HepG2 (cell line): ENCODE results near the gene RRP9. TPM values are rescaled to one million over a fixed set of nuclear protein-coding genes. Genes with fewer than 3 reads are reported as not detected.

Experiments
- ARID4A ChIP-seq: sonication (generic); formaldehyde crosslinking; IDR thresholded peaks from 2 replicates; pipeline ENCODE4 v1.5.0; 2020; ENCODE audit warnings: mild to moderate bottlenecking, missing genetic modification reagents, borderline replicate concordance
- ARNT2 ChIP-seq: sonication (generic); formaldehyde crosslinking; IDR thresholded peaks from 2 replicates; pipeline ENCODE4 v1.8.0; 2022; ENCODE audit warnings: mild to moderate bottlenecking, low read depth, missing genetic modification reagents, moderate library complexity
- FOXA1 ChIP-seq, 2 experiments: fragments of 450-650 bp in 1 of 2; sonication (generic) in 1 of 2; formaldehyde crosslinking in 1 of 2; IDR thresholded peaks; 2 replicates each; pipeline versions ENCODE4 v1.4.0 to v1.6.1; 2016 to 2020; ENCODE audit warnings: missing genetic modification reagents in 1 of 2
- HMGXB3 ChIP-seq: sonication (generic); formaldehyde crosslinking; IDR thresholded peaks from 2 replicates; pipeline ENCODE4 v1.4.0; 2020; ENCODE audit warnings: missing genetic modification reagents, borderline replicate concordance
- LCORL ChIP-seq, 2 experiments: fragments of 450-650 bp in 1 of 2; sonication (generic) in 1 of 2; formaldehyde crosslinking in 1 of 2; IDR thresholded peaks; 2 replicates each; pipeline versions ENCODE4 v1.5.0 to v1.6.1; 2017 to 2020; ENCODE audit warnings: antibody characterized with exemption in 1 of 2, missing genetic modification reagents in 1 of 2
- PREB ChIP-seq: sonication (generic); formaldehyde crosslinking; IDR thresholded peaks from 2 replicates; pipeline ENCODE4 v1.4.0; 2020; ENCODE audit warnings: missing genetic modification reagents
- RERE ChIP-seq: IDR thresholded peaks from 2 replicates; pipeline ENCODE4 v1.6.1; 2016; ENCODE audit warnings: low read depth, missing genetic modification reagents, missing compliant biosample characterization
- SNRNP70 ChIP-seq: fragments of 200-400 bp; formaldehyde crosslinking; IDR thresholded peaks from 2 replicates; pipeline ENCODE4 v1.6.1; 2017; ENCODE audit warnings: mild to moderate bottlenecking, low read depth, low read length, moderate library complexity
- SOX13 ChIP-seq, 3 experiments: fragments of 450-650 bp in 1 of 3; sonication (generic) in 1 of 3; formaldehyde crosslinking in 1 of 3; IDR thresholded peaks in 2 of 3; conservative IDR thresholded peaks in 1 of 3; 2 replicates each; pipeline versions ENCODE4 v1.5.0 to v1.6.1; 2016 to 2020; ENCODE audit warnings: antibody characterized with exemption in 1 of 3, mild to moderate bottlenecking in 1 of 3, missing compliant biosample characterization in 1 of 3, missing genetic modification reagents in 1 of 3, moderate library complexity in 1 of 3
- polyA plus RNA-seq, 8 experiments: library from polyadenylated mRNA; depleted of rRNA in 3 of 8; stranded (reverse) in 7 of 8; unstranded in 1 of 8; fragments of >200 nt; fragmentation: Illumina TruSeq in 4 of 8; extraction: Trizol in 4 of 8; gene quantifications; 2 replicates each; pipeline versions ENCODE4 v1.2.1 to v1.2.3, GENCODE V29; 2011 to 2016; ENCODE audit warnings: low read depth in 4 of 8, missing spikeins in 1 of 8, mixed read lengths in 1 of 8; ENCODE audit not compliant: insufficient read depth in 1 of 8
- total RNA-seq, 5 experiments: library from RNA; depleted of rRNA; stranded (reverse); fragments of >200 nt; fragmentation: Illumina TruSeq; extraction: Trizol; gene quantifications; 2 replicates each; pipeline ENCODE4 v1.2.3, GENCODE V29; 2016; ENCODE audit warnings: low read depth in 1 of 5

Gene RRP9
- total and polyA plus RNA-seq, 2 of the 13 experiments (the other 11 are each of a cell fraction or from before 2014, with no cell fraction given) = 14.8 to 44.0 TPM

- no peak for TF ChIP-seq RERE (CRISPR knock-in tag)
- 0 out of 2 replicates have a peak, but pooled peaks have one; percentile 56 for TF ChIP-seq PREB (CRISPR knock-in tag)
- peak; percentile 99 for TF ChIP-seq HMGXB3 (CRISPR knock-in tag)
- TF ChIP-seq FOXA1 (IDR thresholded peaks at IDR 0.05) = no peak
- no peak; the same call in none of the 2 replicates for TF ChIP-seq FOXA1 (CRISPR knock-in tag; IDR thresholded peaks at IDR 0.05)
- TF ChIP-seq SNRNP70 = no peak
- TF ChIP-seq LCORL (IDR thresholded peaks at IDR 0.05) = no peak
- peak; percentile 93 for TF ChIP-seq LCORL (CRISPR knock-in tag; IDR thresholded peaks at IDR 0.05)
- no peak for TF ChIP-seq SOX13 (IDR thresholded peaks at IDR 0.05)
- peak in 1 of 2 experiments; percentile 55; a peak in 2 of 4 replicates for TF ChIP-seq SOX13 (CRISPR knock-in tag; conservative IDR thresholded peaks at IDR 0.05 in 1 of 2, IDR thresholded peaks at IDR 0.05 in 1 of 2)
- TF ChIP-seq ARNT2 (CRISPR knock-in tag) = peak; percentile 95
- peak; percentile 96 for TF ChIP-seq ARID4A (CRISPR knock-in tag)
Observed at GRCh38 chr3:51941798-51942602, at the start of gene RRP9, which contains the start of gene PARP3 (continued).
